ENCODE data around the gene FMNL2. TPM values are rescaled to one million over a fixed set of nuclear protein-coding genes. Genes with fewer than 3 reads are reported as not detected.
"Not testable (repeated sequence)": the region's sequence is repeated elsewhere in the genome, so short reads cannot be mapped to it uniquely, and the experiment has no call there.

Gene FMNL2
- total and polyA plus RNA-seq, 4 donors, result 81.1 to 173 (median 146) TPM

- DNase-seq (ENCODE audit: low read depth in 4 of 6, low spot score in 6 of 6), result no peak
- WGBS (ENCODE audit: insufficient coverage), result 64% methylated on average over 4 of the region's 6 CpGs
- H3K27ac ChIP-seq (ENCODE audit: low read depth, low read length), result peak overlapping the region; percentile 70
- H3K4me1 ChIP-seq (ENCODE audit: control insufficient read depth, insufficient read depth, low read length), result peaks cover 24% of the 10 kb centered on the region
- H3K4me3 ChIP-seq (ENCODE audit: low read depth, low read length), result no peak overlapping the region
- no peaks in the 10 kb centered on the region for H3K27me3 ChIP-seq (ENCODE audit: control insufficient read depth, insufficient read depth, low read length)
- no peaks in the 10 kb centered on the region for H3K36me3 ChIP-seq (ENCODE audit: control insufficient read depth, insufficient read depth, low read length)
- no peaks in the 10 kb centered on the region for H3K9me3 ChIP-seq (ENCODE audit: control insufficient read depth, insufficient read depth, low read length)
These were observed 131.1 kb downstream of the FMNL2 start for GRCh38 chr2:152466041-152466440.

DNA sequence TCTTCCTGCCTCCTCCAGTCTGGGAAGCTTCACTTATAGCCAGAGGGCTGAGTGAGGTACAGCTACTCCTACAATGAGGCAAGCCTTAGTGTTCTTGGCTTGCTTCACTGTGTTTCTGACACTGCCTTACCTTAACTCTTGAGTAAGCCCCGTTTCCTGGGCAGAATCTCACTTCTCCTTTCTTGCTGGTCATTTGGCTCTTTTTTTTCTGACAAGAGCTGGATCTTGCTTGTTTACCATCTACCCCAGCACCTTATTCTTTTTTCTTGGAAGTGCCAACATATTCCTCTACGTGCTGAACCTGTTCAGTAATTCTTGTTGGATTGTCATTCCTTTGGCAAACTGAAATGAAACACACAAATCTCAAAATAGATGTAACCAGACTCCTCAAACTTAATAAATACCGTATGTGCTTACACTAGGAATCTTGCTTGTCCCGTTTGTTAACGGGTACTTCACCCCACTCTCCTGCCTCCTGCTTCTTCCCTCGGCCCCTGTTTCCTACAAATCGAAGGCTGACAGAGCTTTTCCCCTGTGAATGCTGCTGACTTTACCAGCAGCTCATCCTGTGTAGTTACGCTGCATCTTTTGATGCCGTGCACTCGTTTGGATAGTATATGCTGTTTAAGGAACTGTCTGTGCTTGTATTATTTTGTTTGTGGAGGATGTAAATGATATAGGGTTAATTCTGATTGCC is 132.2 kb downstream of the FMNL2 start:
- DNase-seq (ENCODE audit: low read depth in 4 of 6, low spot score in 6 of 6), result no peak
- Histone ChIP-seq H3K4me1 (ENCODE audit: control insufficient read depth, insufficient read depth, low read length) (peaks cover 29% of the 10 kb centered on the region), H3K4me3 (ENCODE audit: low read depth, low read length) (no peak overlapping the region), H3K27me3 (ENCODE audit: control insufficient read depth, insufficient read depth, low read length) (no peaks in the 10 kb centered on the region), H3K27ac (ENCODE audit: low read depth, low read length) (peak overlapping the region; percentile 45), H3K36me3 (ENCODE audit: control insufficient read depth, insufficient read depth, low read length) (no peaks in the 10 kb centered on the region), H3K9me3 (ENCODE audit: control insufficient read depth, insufficient read depth, low read length) (no peaks in the 10 kb centered on the region)
- 37% methylated on average over 5 of the region's 10 CpGs for WGBS (ENCODE audit: insufficient coverage)

GRCh38 chr2:152467677-152468410 is 132.9 kb downstream of the FMNL2 start:
- Histone ChIP-seq H3K27ac (ENCODE audit: low read depth, low read length) (peak overlapping the region; percentile 45), H3K27me3 (ENCODE audit: control insufficient read depth, insufficient read depth, low read length) (no peaks in the 10 kb centered on the region), H3K4me1 (ENCODE audit: control insufficient read depth, insufficient read depth, low read length) (peaks cover 32% of the 10 kb centered on the region), H3K36me3 (ENCODE audit: control insufficient read depth, insufficient read depth, low read length) (no peaks in the 10 kb centered on the region), H3K4me3 (ENCODE audit: low read depth, low read length) (no peak overlapping the region), H3K9me3 (ENCODE audit: control insufficient read depth, insufficient read depth, low read length) (no peaks in the 10 kb centered on the region)
- no peak for DNase-seq (ENCODE audit: low read depth in 4 of 6, low spot score in 6 of 6)
- 48% methylated on average over 2 of the region's 4 CpGs for WGBS (ENCODE audit: insufficient coverage)

DNA sequence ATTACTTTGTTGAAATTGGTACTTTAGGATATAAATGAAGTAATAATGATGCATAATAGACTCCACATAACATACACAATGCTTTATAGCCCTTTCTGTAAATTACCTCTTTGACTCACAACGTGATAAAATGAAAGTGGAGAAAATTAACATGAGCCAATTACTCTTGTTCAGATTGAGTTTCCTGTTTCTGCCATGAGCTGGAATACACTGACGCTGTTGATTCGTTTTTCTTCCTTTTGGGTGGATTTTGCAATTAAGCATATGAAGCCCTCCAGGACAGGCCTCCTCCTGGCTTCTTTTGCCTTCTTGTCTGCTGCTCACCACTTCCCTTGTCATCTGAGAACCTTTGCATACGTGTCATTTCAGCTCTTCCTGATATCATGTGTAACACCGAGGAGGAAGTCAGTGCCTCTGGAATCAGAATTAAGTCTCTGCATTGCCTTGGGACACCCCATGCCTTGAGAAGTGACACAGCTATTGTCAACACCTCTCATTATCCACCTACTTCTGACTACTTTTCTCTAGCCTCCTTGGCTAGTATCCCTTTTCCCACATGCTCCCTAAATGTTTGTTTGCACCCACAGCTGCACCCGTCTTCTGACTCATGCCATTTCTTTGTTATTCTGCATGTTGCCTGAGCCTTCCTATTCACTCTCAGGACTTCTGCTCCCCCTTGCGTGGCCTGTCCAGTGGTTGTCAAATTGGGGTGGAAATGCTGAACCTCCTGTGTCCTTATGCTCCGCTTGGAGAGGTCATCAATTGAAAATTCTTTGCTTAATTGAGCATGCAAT is 134.1 kb downstream of the FMNL2 start:
- peak overlapping the region; percentile 8 for H3K27ac ChIP-seq (ENCODE audit: low read depth, low read length)
- no peaks in the 10 kb centered on the region for H3K36me3 ChIP-seq (ENCODE audit: control insufficient read depth, insufficient read depth, low read length)
- no peak overlapping the region for H3K4me3 ChIP-seq (ENCODE audit: low read depth, low read length)
- WGBS (ENCODE audit: insufficient coverage), result 25% methylated on average over 5 of the region's 8 CpGs
- H3K4me1 ChIP-seq (ENCODE audit: control insufficient read depth, insufficient read depth, low read length), result peaks cover 31% of the 10 kb centered on the region
- no peaks in the 10 kb centered on the region for H3K9me3 ChIP-seq (ENCODE audit: control insufficient read depth, insufficient read depth, low read length)
- no peaks in the 10 kb centered on the region for H3K27me3 ChIP-seq (ENCODE audit: control insufficient read depth, insufficient read depth, low read length)
- DNase-seq (ENCODE audit: low read depth in 4 of 6, low spot score in 6 of 6), result peak in 1 of 6 donors; percentile 84

- Histone ChIP-seq H3K27ac (ENCODE audit: low read depth, low read length) (peak overlapping the region; percentile 51), H3K27me3 (ENCODE audit: control insufficient read depth, insufficient read depth, low read length) (no peaks in the 10 kb centered on the region), H3K4me1 (ENCODE audit: control insufficient read depth, insufficient read depth, low read length) (peaks cover 19% of the 10 kb centered on the region), H3K4me3 (ENCODE audit: low read depth, low read length) (no peak overlapping the region), H3K36me3 (ENCODE audit: control insufficient read depth, insufficient read depth, low read length) (no peaks in the 10 kb centered on the region), H3K9me3 (ENCODE audit: control insufficient read depth, insufficient read depth, low read length) (no peaks in the 10 kb centered on the region)
- WGBS (ENCODE audit: insufficient coverage), result 60% methylated on average over 1 of the region's 12 CpGs
- no peak for DNase-seq (ENCODE audit: low read depth in 4 of 6, low spot score in 6 of 6)
These were observed 136.2 kb downstream of the FMNL2 start for GRCh38 chr2:152470861-152471854.

DNA sequence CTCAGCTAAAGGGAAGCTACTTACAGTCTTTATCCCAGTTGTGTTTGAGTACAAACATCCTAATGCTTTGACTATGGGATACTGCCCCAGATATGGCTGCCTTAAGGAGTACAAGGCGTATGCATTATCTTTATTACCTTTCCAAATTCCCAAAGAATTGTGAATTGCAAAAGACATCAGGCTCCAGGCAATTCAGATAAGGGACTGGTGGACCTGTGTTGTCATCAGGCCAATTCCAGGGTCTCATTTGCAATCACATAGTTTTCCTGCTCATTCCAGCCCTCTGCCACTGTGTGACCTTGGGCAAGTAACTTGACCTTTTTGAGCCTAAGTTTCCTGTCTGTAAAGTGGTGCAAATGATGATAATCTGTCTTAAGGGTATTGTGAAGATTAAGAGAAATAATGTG is 137.5 kb downstream of the FMNL2 start:
- H3K36me3 ChIP-seq (ENCODE audit: control insufficient read depth, insufficient read depth, low read length), result no peaks in the 10 kb centered on the region
- H3K4me1 ChIP-seq (ENCODE audit: control insufficient read depth, insufficient read depth, low read length), result peaks cover 12% of the 10 kb centered on the region
- no peaks in the 10 kb centered on the region for H3K27me3 ChIP-seq (ENCODE audit: control insufficient read depth, insufficient read depth, low read length)
- DNase-seq (ENCODE audit: low read depth in 4 of 6, low spot score in 6 of 6), result no peak
- H3K4me3 ChIP-seq (ENCODE audit: low read depth, low read length), result no peak overlapping the region
- H3K27ac ChIP-seq (ENCODE audit: low read depth, low read length), result no peak overlapping the region
- no peaks in the 10 kb centered on the region for H3K9me3 ChIP-seq (ENCODE audit: control insufficient read depth, insufficient read depth, low read length)
- WGBS (ENCODE audit: insufficient coverage), result 83% methylated on average over 1 of the region's 1 CpG

DNA sequence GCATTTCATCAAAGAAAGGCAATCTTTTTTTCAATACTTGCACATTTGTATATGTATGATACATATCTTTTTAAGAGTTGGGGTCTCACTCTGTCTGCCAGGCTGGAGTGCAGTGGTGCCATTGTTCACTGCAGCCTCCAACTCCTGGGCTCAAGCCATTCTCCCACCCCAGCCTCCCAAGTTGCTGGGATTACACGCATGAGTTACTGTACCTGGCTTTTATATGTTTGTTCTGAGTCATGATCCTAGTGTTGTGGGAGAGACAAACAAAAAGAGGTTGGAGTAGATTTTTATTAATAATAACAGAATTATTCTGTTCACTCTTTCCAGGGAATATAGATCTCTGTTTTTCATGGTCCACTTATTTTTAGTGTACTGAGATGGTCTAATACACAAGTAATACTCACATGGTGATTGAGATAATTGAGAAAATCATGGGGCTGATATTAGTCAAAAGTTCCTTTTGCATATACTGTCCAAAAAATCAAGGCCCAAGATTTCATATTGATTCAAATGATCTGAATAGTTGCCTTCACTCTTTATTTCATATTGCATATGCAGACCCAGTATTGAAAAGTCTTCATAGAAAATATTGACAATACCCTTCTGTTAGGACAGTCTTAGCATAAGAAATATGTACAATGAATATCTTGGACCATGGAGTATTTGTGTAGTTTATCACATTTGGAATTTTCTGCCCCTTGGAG is 138.3 kb downstream of the FMNL2 start:
- no peak for DNase-seq (ENCODE audit: low read depth in 4 of 6, low spot score in 6 of 6)
- H3K4me1 ChIP-seq (ENCODE audit: control insufficient read depth, insufficient read depth, low read length), result peaks cover 12% of the 10 kb centered on the region
- H3K9me3 ChIP-seq (ENCODE audit: control insufficient read depth, insufficient read depth, low read length), result no peaks in the 10 kb centered on the region
- H3K36me3 ChIP-seq (ENCODE audit: control insufficient read depth, insufficient read depth, low read length), result no peaks in the 10 kb centered on the region
- no CpG with 5 or more reads among the region's 1 CpG for WGBS (ENCODE audit: insufficient coverage)
- H3K27ac ChIP-seq (ENCODE audit: low read depth, low read length), result no peak overlapping the region
- H3K4me3 ChIP-seq (ENCODE audit: low read depth, low read length), result no peak overlapping the region
- H3K27me3 ChIP-seq (ENCODE audit: control insufficient read depth, insufficient read depth, low read length), result no peaks in the 10 kb centered on the region

GRCh38 chr2:152474523-152474922 is 139.5 kb downstream of the FMNL2 start:
- H3K27me3 ChIP-seq (ENCODE audit: control insufficient read depth, insufficient read depth, low read length); H3K4me3 ChIP-seq (ENCODE audit: low read depth, low read length); H3K9me3 ChIP-seq (ENCODE audit: control insufficient read depth, insufficient read depth, low read length); H3K27ac ChIP-seq (ENCODE audit: low read depth, low read length); H3K36me3 ChIP-seq (ENCODE audit: control insufficient read depth, insufficient read depth, low read length); DNase-seq (ENCODE audit: low read depth in 4 of 6, low spot score in 6 of 6): not testable (repeated sequence)
- H3K4me1 ChIP-seq (ENCODE audit: control insufficient read depth, insufficient read depth, low read length), result peaks cover 12% of the 10 kb centered on the region
- no CpG with 5 or more reads among the region's 5 CpGs for WGBS (ENCODE audit: insufficient coverage)

All from spinal cord (tissue), 10 donors.